GM20000 (cell line): ENCODE data around the gene C22orf31.
A peak's percentile ranks its signal among the peaks of the same experiment; 100 is the strongest.

Experiments
- DNase-seq: peaks from one replicate; pipeline ENCODE4 v3.0.0; 2012; ENCODE audit warnings: low spot score
- CTCF ChIP-seq: IDR thresholded peaks from 2 replicates; pipeline ENCODE4 v1.5.1; 2012; ENCODE audit warnings: mild to moderate bottlenecking, control low read depth; ENCODE audit errors: extremely low read depth, missing control alignments

Gene C22orf31

GRCh38 chr22:29073618-29074275 is 12.1 kb upstream of the C22orf31 start:
- TF ChIP-seq CTCF: no peak
- no peak for DNase-seq

GRCh38 chr22:29072979-29073617 is 11.5 kb upstream of the C22orf31 start, which contains the start of gene KREMEN1:
KREMEN1 (plus strand) TSS chr22:29073035; CDS start chr22:29073131, 96 bp downstream.
- no peak for DNase-seq
- no peak for TF ChIP-seq CTCF

DNA sequence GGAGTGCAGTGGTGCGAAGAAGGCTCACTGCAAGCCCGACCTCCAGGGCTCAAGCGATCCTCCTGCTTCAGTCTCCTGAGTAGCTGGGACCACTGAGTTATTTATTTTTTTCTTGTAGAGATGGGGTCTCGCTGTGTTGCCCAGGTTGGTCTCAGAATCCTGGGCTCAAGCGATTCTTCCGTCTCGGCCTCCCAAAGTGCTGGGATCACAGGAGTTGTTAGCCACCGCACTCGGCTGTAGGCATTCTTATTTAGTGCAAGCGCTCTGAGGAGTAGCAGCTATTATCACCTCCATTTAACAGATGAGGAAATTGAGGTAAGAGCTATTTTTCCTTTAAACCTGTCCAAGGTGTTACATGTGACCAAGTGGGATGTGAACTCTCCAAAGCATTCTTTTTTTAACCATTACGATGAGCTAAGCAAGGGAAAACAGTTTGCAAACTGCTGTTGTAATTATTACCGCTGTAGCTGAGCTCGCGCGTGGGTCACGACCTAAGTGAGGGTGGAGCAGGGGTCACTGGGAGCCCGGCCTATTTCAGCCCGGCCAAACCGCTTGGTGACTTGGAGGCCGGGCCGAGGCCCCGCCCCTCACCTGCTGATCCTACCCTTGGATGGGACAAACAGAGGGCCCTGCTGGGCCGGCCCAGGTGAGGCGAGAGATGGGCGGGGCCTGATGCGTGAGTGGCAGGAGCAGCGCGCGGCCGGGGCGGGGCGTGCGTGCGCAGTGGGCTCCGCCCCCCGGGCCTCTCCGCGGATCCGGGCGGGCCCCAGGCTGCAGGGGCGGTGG is 10.8 kb upstream of the C22orf31 start:
- DNase-seq: peak; percentile 98
- TF ChIP-seq CTCF: no peak

- DNase-seq: peak; percentile 71
- TF ChIP-seq CTCF: no peak
Observed at GRCh38 chr22:29071261-29072045, 9.8 kb upstream of the C22orf31 start.

GRCh38 chr22:29070490-29070889 is 8.9 kb upstream of the C22orf31 start:
- no peak for TF ChIP-seq CTCF
- DNase-seq: no peak

DNA sequence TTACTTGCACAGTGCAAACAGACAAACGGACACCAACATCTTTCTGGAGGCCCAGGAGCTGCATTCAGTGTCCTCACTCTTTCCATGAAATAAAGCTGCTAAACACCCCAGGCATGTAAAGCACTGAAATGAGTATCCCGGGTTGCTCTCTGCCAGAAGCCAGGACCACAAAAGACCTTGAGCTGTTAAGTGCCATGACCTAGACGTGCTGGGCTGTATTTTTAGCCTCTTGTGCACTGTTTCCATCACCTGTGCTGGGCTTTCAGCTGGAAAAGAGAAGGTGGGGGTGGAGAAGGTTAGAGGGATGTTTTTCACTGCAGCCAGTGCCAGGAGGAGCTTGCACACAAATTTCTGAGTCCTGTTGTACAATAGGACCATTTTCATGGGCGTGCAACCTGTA is 7.8 kb upstream of the C22orf31 start:
- TF ChIP-seq CTCF: no peak
- DNase-seq: no peak
